H1 (cell line): ENCODE data around the gene TAF4. TPM values are rescaled to one million over a fixed set of nuclear protein-coding genes. Genes with fewer than 3 reads are reported as not detected.

Source experiments
- CTCF ChIA-PET: fragments of 300-600 bp; sonication (Branson Sonifier 250); formaldehyde crosslinking; loops from one replicate; lab custom pipeline; 2021; ENCODE audit not compliant: partially characterized antibody; lab: Charles Lee
- POLR2A ChIA-PET: fragments of 300-600 bp; sonication (Branson Sonifier 250); formaldehyde crosslinking; loops from one replicate; lab custom pipeline; 2021; ENCODE audit warnings: inconsistent platforms; ENCODE audit not compliant: partially characterized antibody; lab: Charles Lee
- DNase-seq, 2 experiments: peaks; one replicate each; pipeline versions ENCODE4 v3.0.0 to v3.0.0-alpha.2; 2010 to 2022; ENCODE audit warnings: low spot score in 2 of 2, low read depth in 1 of 2, mixed read lengths in 1 of 2
- FAIRE-seq: peaks from 2 replicates; lab custom pipeline; 2011; peaks lifted over from hg19 to GRCh38; lab: Jason Lieb, UNC
- H2AFZ ChIP-seq: 2 replicates; pipeline ENCODE4 v1.8.1; 2012; ENCODE audit warnings: low read length, inconsistent platforms
- H2AK5ac ChIP-seq: 2 replicates; pipeline ENCODE4 v1.6.1; 2013; ENCODE audit warnings: low read depth, low read length
- H2BK120ac ChIP-seq: replicated peaks from 2 replicates; pipeline ENCODE3; 2013; ENCODE audit warnings: low read depth, low read length, inconsistent platforms
- H2BK12ac ChIP-seq: 2 replicates; pipeline ENCODE4 v1.6.1; 2013; ENCODE audit warnings: low read depth, low read length
- H2BK15ac ChIP-seq: 2 replicates; pipeline ENCODE4 v1.6.1; 2013; ENCODE audit warnings: low read length
- H2BK20ac ChIP-seq: 2 replicates; pipeline ENCODE4 v1.6.1; 2013; ENCODE audit warnings: low read length
- H2BK5ac ChIP-seq: 2 replicates; pipeline ENCODE4 v1.6.1; 2013; ENCODE audit warnings: low read depth, low read length
- H3K14ac ChIP-seq: 2 replicates; pipeline ENCODE4 v1.6.1; 2013; ENCODE audit warnings: inconsistent platforms; ENCODE audit not compliant: insufficient read length
- H3K18ac ChIP-seq: 2 replicates; pipeline ENCODE4 v1.6.1; 2013; ENCODE audit warnings: low read length; ENCODE audit errors: extremely low read depth
- H3K23ac ChIP-seq: 2 replicates; pipeline ENCODE4 v1.6.1; 2013; ENCODE audit warnings: inconsistent platforms; ENCODE audit not compliant: insufficient read length
- H3K23me2 ChIP-seq: 2 replicates; pipeline ENCODE4 v1.6.1; 2013; ENCODE audit warnings: low read depth, low read length
- H3K27ac ChIP-seq: 2 replicates; pipeline ENCODE4 v1.6.1; 2011; ENCODE audit warnings: low read depth, low read length, inconsistent platforms
- H3K27me3 ChIP-seq, 4 experiments: replicated peaks in 1 of 4; 1 replicate in 1 of 4; 2 replicates in 3 of 4; pipeline versions ENCODE4 v1.6.1 to v1.8.1; 2011 to 2013; ENCODE audit warnings: low read length in 3 of 4, mild to moderate bottlenecking in 3 of 4, inconsistent platforms in 2 of 4, mixed read lengths in 2 of 4, moderate library complexity in 1 of 4; ENCODE audit not compliant: control insufficient read depth in 3 of 4, insufficient read depth in 3 of 4; ENCODE audit errors: extremely low read depth in 1 of 4
- H3K36me3 ChIP-seq, 4 experiments: 2 replicates each; pipeline versions ENCODE4 v1.6.1 to v1.8.1; 2011 to 2013; ENCODE audit warnings: mild to moderate bottlenecking in 4 of 4, low read length in 3 of 4, moderate library complexity in 2 of 4, control low read depth in 1 of 4, inconsistent platforms in 1 of 4; ENCODE audit not compliant: insufficient read depth in 4 of 4, control insufficient read depth in 2 of 4
- H3K4ac ChIP-seq: replicated peaks from 2 replicates; pipeline ENCODE3; 2013; ENCODE audit warnings: low read length, low read depth, mixed read lengths, inconsistent platforms; ENCODE audit not compliant: insufficient read length
- H3K4me1 ChIP-seq, 4 experiments: replicated peaks in 1 of 4; 1 replicate in 1 of 4; 2 replicates in 3 of 4; pipeline versions ENCODE4 v1.6.1 to v1.8.1; 2011 to 2013; ENCODE audit warnings: low read length in 3 of 4, inconsistent platforms in 2 of 4, mixed read lengths in 1 of 4; ENCODE audit not compliant: insufficient read depth in 4 of 4, control insufficient read depth in 3 of 4
- H3K4me2 ChIP-seq, 2 experiments: 2 replicates each; pipeline versions ENCODE4 v1.6.1 to v1.8.1; 2011 to 2013; ENCODE audit warnings: low read depth in 2 of 2, low read length in 2 of 2, control low read depth in 1 of 2, inconsistent platforms in 1 of 2, mild to moderate bottlenecking in 1 of 2; ENCODE audit not compliant: insufficient read depth in 1 of 2
- H3K4me3 ChIP-seq, 4 experiments: fragments of 200-600, 300-600 bp in 1 of 4; sonication (generic), shearing (Covaris generic), sonication (Bioruptor Twin) in 1 of 4; 2 replicates each; pipeline versions ENCODE4 v1.5.1 to v1.8.1; 2011 to 2016; ENCODE audit warnings: low read length in 4 of 4, low read depth in 3 of 4, control low read depth in 2 of 4, inconsistent platforms in 2 of 4, mild to moderate bottlenecking in 2 of 4, mixed read lengths in 1 of 4, moderate library complexity in 1 of 4; ENCODE audit not compliant: insufficient read depth in 2 of 4; ENCODE audit errors: extremely low read depth in 1 of 4
- H3K56ac ChIP-seq: replicated peaks from 2 replicates; pipeline ENCODE3; 2013; ENCODE audit warnings: low read depth, mild to moderate bottlenecking, mixed read lengths, low read length, inconsistent platforms; ENCODE audit not compliant: insufficient read length
- H3K79me1 ChIP-seq: 2 replicates; pipeline ENCODE4 v1.6.1; 2013; ENCODE audit warnings: low read depth, low read length, control low read depth
- H3K79me2 ChIP-seq, 2 experiments: 2 replicates each; pipeline versions ENCODE4 v1.6.1 to v1.8.1; 2012 to 2013; ENCODE audit warnings: low read length in 2 of 2, mild to moderate bottlenecking in 2 of 2, inconsistent platforms in 1 of 2; ENCODE audit not compliant: insufficient read depth in 2 of 2, control insufficient read depth in 1 of 2
- H3K9ac ChIP-seq, 4 experiments: replicated peaks in 1 of 4; 1 replicate in 1 of 4; 2 replicates in 3 of 4; pipeline versions ENCODE4 v1.6.1 to v1.8.1; 2011 to 2013; ENCODE audit warnings: low read depth in 3 of 4, low read length in 3 of 4, control low read depth in 2 of 4, mild to moderate bottlenecking in 2 of 4, moderate library complexity in 2 of 4, inconsistent platforms in 1 of 4; ENCODE audit errors: extremely low read depth in 1 of 4
- H3K9me3 ChIP-seq, 2 experiments: 2 replicates each; pipeline versions ENCODE4 v1.6.1 to v1.8.1; 2012 to 2013; ENCODE audit warnings: mild to moderate bottlenecking in 2 of 2, moderate library complexity in 2 of 2, control low read depth in 1 of 2, inconsistent platforms in 1 of 2, low read depth in 1 of 2, low read length in 1 of 2, mixed read lengths in 1 of 2; ENCODE audit not compliant: insufficient read depth in 2 of 2
- H4K20me1 ChIP-seq, 2 experiments: replicated peaks in 1 of 2; 2 replicates each; pipeline versions ENCODE3 to v1.8.1; 2011 to 2013; ENCODE audit warnings: inconsistent platforms in 2 of 2, low read length in 2 of 2, mild to moderate bottlenecking in 1 of 2; ENCODE audit not compliant: insufficient read depth in 2 of 2, control insufficient read depth in 1 of 2
- H4K5ac ChIP-seq: 2 replicates; pipeline ENCODE4 v1.6.1; 2013; ENCODE audit warnings: low read length, low read depth, mixed read lengths, inconsistent platforms; ENCODE audit not compliant: insufficient read length
- H4K8ac ChIP-seq: 2 replicates; pipeline ENCODE4 v1.8.0; 2013; ENCODE audit warnings: mild to moderate bottlenecking, moderate library complexity, low read length, inconsistent platforms; ENCODE audit not compliant: insufficient read depth; ENCODE audit errors: extremely low read depth
- H4K91ac ChIP-seq: replicated peaks from 2 replicates; pipeline ENCODE3; 2013; ENCODE audit warnings: low read length, mixed read lengths, inconsistent platforms; ENCODE audit not compliant: insufficient read length
- BRCA1 ChIP-seq: IDR thresholded peaks from 2 replicates; pipeline ENCODE4 v1.6.1; 2012; ENCODE audit warnings: low read depth, low read length, improper control_type of control experiment
- PHF8 ChIP-seq: fragments of 200-600 bp; sonication (generic); conservative IDR thresholded peaks from 2 replicates; pipeline ENCODE4 v1.7.1; 2012; ENCODE audit warnings: low read depth, mild to moderate bottlenecking, inconsistent platforms, low read length, moderate library complexity
- POU5F1 ChIP-seq: IDR thresholded peaks from 2 replicates; pipeline ENCODE4 v1.6.1; 2011; ENCODE audit warnings: low read depth, mild to moderate bottlenecking, low read length, moderate library complexity
- RBBP5 ChIP-seq: IDR thresholded peaks from 2 replicates; pipeline ENCODE4 v1.7.1; 2012; ENCODE audit warnings: low read depth, mild to moderate bottlenecking, inconsistent platforms, low read length, moderate library complexity, borderline replicate concordance
- SAP30 ChIP-seq: fragments of 300-600 bp; sonication (generic); IDR thresholded peaks from 2 replicates; pipeline ENCODE4 v1.7.1; 2012; ENCODE audit warnings: low read length, moderate library complexity, mild to moderate bottlenecking, inconsistent platforms; ENCODE audit not compliant: insufficient read depth, insufficient replicate concordance
- SP4 ChIP-seq: IDR thresholded peaks from 2 replicates; pipeline ENCODE4 v1.6.1; 2012; ENCODE audit warnings: low read length, inconsistent platforms
- YY1 ChIP-seq: IDR thresholded peaks from 2 replicates; pipeline ENCODE4 v1.6.1; 2011; ENCODE audit warnings: low read depth, mild to moderate bottlenecking, low read length
- ZNF274 ChIP-seq: IDR thresholded peaks from 2 replicates; pipeline ENCODE4 v1.7.0; 2012; ENCODE audit warnings: low read length, borderline replicate concordance; ENCODE audit errors: extremely low read depth
- WGBS, 2 experiments: shearing (Covaris generic) in 1 of 2; methylation state at CpG; one replicate each; pipeline versions ENCODE4 v1.1.6 to v1.1.7; 2013 to 2015; ENCODE audit warnings: low lambda C conversion rate in 2 of 2, mixed read lengths in 2 of 2, inconsistent platforms in 1 of 2, low coverage in 1 of 2, missing lambda C conversion rate in 1 of 2; ENCODE audit not compliant: insufficient replicate concordance in 2 of 2, insufficient coverage in 1 of 2, insufficient read length in 1 of 2; ENCODE audit errors: extremely low coverage in 1 of 2, missing lambda C conversion rate in 1 of 2; 5-methylcytosine and 5-hydroxymethylcytosine counted together
- polyA plus RNA-seq, 7 experiments: library from polyadenylated mRNA; depleted of rRNA in 3 of 7; stranded (reverse) in 5 of 7; unstranded in 2 of 7; fragments of >200 nt in 5 of 7; fragments of 200-250 nt in 2 of 7; gene quantifications; 1 replicate in 5 of 7; 2 replicates in 1 of 7; 4 replicates in 1 of 7; pipeline versions ENCODE4 v1.2.1 to v1.2.3, GENCODE V29; 2011 to 2013; ENCODE audit warnings: missing spikeins in 2 of 7, mixed read lengths in 2 of 7
- total RNA-seq: library from RNA; stranded (reverse); fragmentation: NEBNext Ultra II Directional; extraction: Animal tissue kit (Norgen Biotek cat#: 25700); gene quantifications from 2 replicates; pipeline ENCODE4 v1.2.1, GENCODE V29; 2021
- TF ChIP-seq, protein P1 (sequence below): IDR thresholded peaks from 2 replicates; pipeline ENCODE4 v1.6.1; 2011; ENCODE audit warnings: low read length, improper control_type of control experiment

Gene TAF4
- total and polyA plus RNA-seq, 2 of the 8 experiments (the other 6 are each of a cell fraction or from before 2014, with no cell fraction given), result 16.0 to 30.1 TPM

DNA sequence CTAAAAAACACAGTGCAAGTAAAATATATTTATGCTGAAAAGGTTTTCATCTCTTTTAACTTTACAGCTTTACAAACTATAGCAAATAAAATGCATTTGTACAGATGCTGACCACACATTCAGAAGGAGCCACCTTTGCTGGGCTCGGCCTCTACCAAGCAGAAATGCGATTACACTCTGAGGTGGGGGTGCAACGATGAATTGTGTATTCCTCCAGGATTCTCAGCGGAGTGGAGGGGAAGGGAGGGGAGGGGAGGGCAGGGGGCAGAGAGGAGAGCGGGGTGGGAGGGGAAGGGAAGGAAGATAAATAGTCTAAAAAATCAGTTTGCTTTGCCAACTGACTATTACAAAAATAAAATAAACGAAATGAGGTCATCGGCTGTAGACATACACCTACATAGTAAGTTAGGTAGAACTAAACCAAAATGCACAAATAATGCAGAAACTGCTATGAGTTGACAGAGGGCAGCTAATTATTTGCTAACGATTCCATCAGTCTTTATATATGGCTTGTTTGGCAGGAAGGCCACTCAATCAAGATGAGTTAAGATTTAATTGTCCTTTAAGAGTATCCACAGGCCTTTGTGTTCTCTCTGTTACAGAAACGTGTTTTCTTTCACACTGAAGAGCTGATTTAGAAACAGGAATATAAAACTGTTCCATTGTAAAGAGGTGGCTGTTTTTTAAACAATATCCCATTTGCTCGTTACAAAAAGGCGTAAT lies 90.1 kb downstream of the TAF4 start:
- ChIA-PET CTCF (no interaction called here), POLR2A (no interaction called here)
- no peak overlapping the region for H3K18ac ChIP-seq
- peaks cover 5 to 6% of the 10 kb centered on the region in 2 experiments for H4K20me1 ChIP-seq
- no peak overlapping the region for H2AFZ ChIP-seq
- no peaks in the 10 kb centered on the region for H3K79me2 ChIP-seq
- WGBS, 2 experiments, result 85% methylated on average over 9 of the region's 11 CpGs; no CpG with 5 or more reads in 1 of the 2 experiments
- H2BK20ac ChIP-seq, result no peak overlapping the region
- no peak overlapping the region for H4K91ac ChIP-seq
- no peak overlapping the region for H2BK5ac ChIP-seq
- no peak for DNase-seq
- H3K4ac ChIP-seq, result no peak overlapping the region
- no peak overlapping the region for H2BK15ac ChIP-seq
- H4K8ac ChIP-seq, result no peak overlapping the region
- no peak overlapping the region for H3K4me3 ChIP-seq
- H3K9me3 ChIP-seq, result no peaks in the 10 kb centered on the region
- H4K5ac ChIP-seq, result no peak overlapping the region
- H3K79me1 ChIP-seq, result no peaks in the 10 kb centered on the region; the same call in 1 of the 2 replicates
- no peak for FAIRE-seq
- no peak overlapping the region for H3K9ac ChIP-seq
- H3K23me2 ChIP-seq, result no peaks in the 10 kb centered on the region; the same call in 1 of the 2 replicates
- no peak overlapping the region for H3K14ac ChIP-seq
- no peak overlapping the region for H3K56ac ChIP-seq
- H3K36me3 ChIP-seq, result peaks cover 0 to 11% (median 3%) of the 10 kb centered on the region in 4 experiments; a peak in 3 of 8 replicates
- no peak overlapping the region for H2AK5ac ChIP-seq
- no peak overlapping the region for H2BK120ac ChIP-seq
- H2BK12ac ChIP-seq, result no peak overlapping the region
- H3K27me3 ChIP-seq, result no peaks in the 10 kb centered on the region
- H3K4me1 ChIP-seq, result no peaks in the 10 kb centered on the region; a peak in 1 of 7 replicates
- no peak overlapping the region for H3K4me2 ChIP-seq
- no peak overlapping the region for H3K23ac ChIP-seq
- no peak overlapping the region for H3K27ac ChIP-seq
- TF ChIP-seq POU5F1 (no peak), SP4 (no peak), YY1 (no peak), BRCA1 (no peak), ZNF274 (no peak), SAP30 (no peak), RBBP5 (no peak), PHF8 (no peak)
- TF ChIP-seq, protein P1, sequence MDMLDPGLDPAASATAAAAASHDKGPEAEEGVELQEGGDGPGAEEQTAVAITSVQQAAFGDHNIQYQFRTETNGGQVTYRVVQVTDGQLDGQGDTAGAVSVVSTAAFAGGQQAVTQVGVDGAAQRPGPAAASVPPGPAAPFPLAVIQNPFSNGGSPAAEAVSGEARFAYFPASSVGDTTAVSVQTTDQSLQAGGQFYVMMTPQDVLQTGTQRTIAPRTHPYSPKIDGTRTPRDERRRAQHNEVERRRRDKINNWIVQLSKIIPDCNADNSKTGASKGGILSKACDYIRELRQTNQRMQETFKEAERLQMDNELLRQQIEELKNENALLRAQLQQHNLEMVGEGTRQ, result no peak
